GM12875 (cell line): ENCODE measurements around the gene FLRT2.

Source experiments
- H3K4me3 ChIP-seq: one replicate; pipeline ENCODE4 v1.5.1; 2011; ENCODE audit warnings: low read depth, low read length, control low read depth
- CTCF ChIP-seq: IDR thresholded peaks from 2 replicates; pipeline ENCODE4 v1.5.1; 2011; ENCODE audit warnings: low read depth, mild to moderate bottlenecking, control low read depth, inconsistent platforms, low read length, moderate library complexity, borderline replicate concordance; ENCODE audit not compliant: insufficient read depth

FLRT2 gene

GRCh38 chr14:85531141-85531586, 1.2 kb downstream of the FLRT2 start:
- H3K4me3 ChIP-seq = no peak overlapping the region
- TF ChIP-seq CTCF = no peak

GRCh38 chr14:85531587-85532373, 1.8 kb downstream of the FLRT2 start:
- no peak overlapping the region for H3K4me3 ChIP-seq
- no peak for TF ChIP-seq CTCF

DNA sequence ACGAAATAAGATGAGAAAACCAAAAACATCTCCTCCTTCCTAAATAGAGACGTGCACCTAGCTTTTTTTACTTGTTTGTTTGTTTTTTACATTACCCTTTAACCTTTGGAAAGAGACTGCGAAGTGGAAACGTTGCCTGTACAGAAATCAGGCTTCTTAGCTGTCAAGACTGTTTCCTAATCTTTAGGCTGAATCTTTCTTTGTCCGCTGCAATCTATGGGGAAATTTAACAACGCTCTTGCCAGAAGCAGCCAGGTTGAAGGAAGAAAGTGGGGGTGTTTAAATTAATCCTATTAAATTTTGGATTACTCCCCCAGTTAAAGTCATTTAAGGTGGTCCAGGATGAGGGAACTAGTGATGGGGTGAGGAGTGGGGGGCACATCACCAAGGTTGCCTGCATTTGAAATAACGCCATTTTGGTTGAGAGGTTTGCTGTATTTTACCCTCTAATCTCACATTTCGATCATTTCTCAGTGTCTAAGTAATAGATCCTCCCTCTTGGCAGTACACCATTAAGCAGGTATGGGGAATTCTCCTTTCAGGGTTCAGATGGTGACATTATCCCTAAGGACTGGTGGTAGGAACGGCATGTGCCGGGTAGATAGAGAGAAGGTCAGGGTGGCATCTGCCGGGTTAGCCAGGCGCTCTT, 2.6 kb downstream of the FLRT2 start:
- TF ChIP-seq CTCF = no peak
- no peak overlapping the region for H3K4me3 ChIP-seq

DNA sequence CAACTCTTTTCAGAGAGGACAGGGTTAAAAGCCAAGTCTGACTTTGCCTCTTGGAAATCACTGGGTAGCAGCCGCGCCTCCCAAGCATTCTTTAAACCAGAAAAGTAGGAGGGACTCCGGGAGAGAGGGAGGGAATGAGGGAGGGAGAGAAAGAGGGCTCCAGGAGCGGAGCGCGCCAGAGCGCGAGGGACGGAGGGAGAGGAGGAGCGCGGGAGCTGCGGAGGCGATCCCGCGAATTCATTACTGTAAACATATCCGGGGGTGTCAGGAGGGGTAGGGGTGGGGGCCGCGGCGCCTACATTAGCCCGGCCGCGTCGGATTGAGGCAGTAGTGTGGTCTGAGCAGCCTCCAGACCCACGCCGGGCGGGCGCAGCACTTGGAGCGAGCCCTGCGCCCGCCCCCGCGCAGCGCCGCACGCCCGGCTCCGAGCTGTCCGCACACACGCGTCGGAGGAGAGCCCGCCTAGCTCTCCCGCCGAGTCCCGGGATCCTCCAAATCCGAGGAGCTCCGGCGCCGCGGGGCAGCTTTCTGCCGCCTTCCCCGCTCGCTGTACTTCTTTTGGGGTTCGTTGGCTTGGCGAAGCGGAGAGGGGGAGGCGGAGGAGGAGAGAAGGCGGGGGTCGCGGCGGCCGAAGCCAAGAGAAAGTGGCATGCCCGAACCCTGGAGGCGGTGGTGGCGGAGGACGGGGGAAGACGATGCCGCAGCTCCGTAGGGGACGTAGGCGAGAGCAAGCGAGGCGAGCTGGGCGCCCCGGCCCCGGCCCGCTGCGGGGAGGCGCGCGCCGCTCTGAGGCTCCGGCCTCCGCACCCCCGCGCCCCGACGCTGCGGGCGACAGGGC, 3.3 kb downstream of the FLRT2 start:
- TF ChIP-seq CTCF = no peak
- no peak overlapping the region for H3K4me3 ChIP-seq

DNA sequence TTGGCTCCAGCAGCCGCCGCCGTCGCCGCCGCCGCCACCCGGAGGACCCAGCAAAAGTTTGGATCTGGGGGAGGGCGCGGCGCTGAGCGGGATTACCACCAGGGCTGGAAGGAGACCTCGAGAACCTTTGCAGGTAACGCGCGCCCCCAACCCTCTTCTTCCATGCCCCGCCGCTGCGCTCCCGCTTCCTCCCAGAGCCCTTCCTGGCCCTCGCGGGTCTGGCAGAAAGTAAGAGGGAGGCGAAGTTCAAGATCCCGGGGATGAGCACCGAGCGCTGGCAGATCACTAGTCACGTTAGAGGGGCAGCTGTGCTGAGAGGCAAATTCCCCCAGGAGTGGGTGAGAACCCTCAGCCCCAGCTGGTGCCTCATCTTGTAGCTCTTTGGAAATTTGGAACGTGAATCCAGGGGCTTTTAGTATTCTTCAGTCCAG, 3.9 kb downstream of the FLRT2 start:
- H3K4me3 ChIP-seq = no peak overlapping the region
- TF ChIP-seq CTCF = no peak

DNA sequence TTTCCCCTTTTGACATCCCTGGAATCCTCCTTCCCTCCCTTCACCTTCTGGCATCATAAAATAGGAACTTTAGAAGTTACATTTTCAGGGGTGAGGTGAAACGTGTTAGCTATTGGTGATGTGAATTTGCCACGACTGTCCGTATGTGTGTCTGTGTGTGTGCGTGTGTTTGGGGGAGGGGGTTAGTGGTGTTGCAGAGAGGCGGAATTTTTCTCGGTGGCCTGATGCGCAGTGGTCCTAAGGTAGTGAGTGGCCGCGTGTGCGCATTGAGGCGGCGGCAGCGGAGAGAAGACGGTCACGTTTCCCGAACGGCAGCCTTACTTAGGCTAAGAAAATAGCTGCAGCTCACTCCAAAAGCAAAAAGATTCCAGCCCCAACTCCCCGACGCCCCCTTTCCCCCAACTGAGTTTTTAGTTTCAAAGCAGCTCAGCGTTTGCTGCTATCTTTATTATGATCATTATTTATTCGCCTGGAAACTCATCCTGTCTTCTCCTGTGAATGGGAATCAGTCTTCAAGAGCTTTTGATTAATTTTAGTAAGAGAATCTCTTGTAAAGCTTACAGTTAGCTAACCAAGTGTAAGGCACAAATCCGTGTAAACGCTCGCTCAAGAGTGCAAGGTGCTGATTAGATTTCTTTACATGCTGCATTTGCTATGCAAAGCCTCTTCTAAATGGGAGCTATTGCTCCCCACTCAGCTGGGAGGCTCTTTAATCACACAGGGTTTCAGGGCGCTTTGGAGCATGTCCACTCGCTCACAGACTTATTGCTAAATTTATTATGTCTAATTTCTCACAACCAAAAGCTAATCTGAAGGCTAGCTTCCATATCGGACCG, 4.7 kb downstream of the FLRT2 start:
- TF ChIP-seq CTCF = no peak
- H3K4me3 ChIP-seq = no peak overlapping the region
